ENCODE results near the gene TRIM10.

The TRIM10 gene

GRCh38 chr6:30164714-30165113, 3.7 kb upstream of the TRIM10 start:
- Histone ChIP-seq H3K4me3 (no peak overlapping the region), H3K4me1 (no peaks in the 10 kb centered on the region), H3K36me3 (replicated peaks) (no peaks in the 10 kb centered on the region), H3K27me3 (ENCODE audit: low read depth) (peaks cover 6% of the 10 kb centered on the region; the same call in 1 of the 2 replicates), H3K9me3 (no peaks in the 10 kb centered on the region)
- in situ Hi-C loops (cut with MboI; ENCODE audit: low sequenced_read_pairs): loop anchor here (10.0 kb wide), 1 partner anchor 320 kb away; no protein-coding TSS in a partner anchor
- no peak for DNase-seq (ENCODE audit: low spot score in 2 of 2)

- Histone ChIP-seq H3K27me3 (ENCODE audit: low read depth) (peaks cover 8% of the 10 kb centered on the region), H3K9me3 (no peaks in the 10 kb centered on the region), H3K4me3 (no peak overlapping the region), H3K36me3 (replicated peaks) (no peaks in the 10 kb centered on the region), H3K4me1 (no peaks in the 10 kb centered on the region)
- no peak for DNase-seq (ENCODE audit: low spot score in 2 of 2)
- in situ Hi-C loops (cut with MboI; ENCODE audit: low sequenced_read_pairs): loop anchor here (10.0 kb wide), 1 partner anchor 319 kb away; no protein-coding TSS in a partner anchor
Measured at GRCh38 chr6:30163918-30164654, 3.1 kb upstream of the TRIM10 start.

GRCh38 chr6:30163090-30163917, 2.3 kb upstream of the TRIM10 start, which contains the start of gene TRIM15:
TRIM15 (plus strand) TSS chr6:30163546; CDS start chr6:30163685, 139 bp downstream.
- Histone ChIP-seq H3K4me3 (no peak within 1 kb of the TSS), H3K27me3 (ENCODE audit: low read depth) (peaks cover 15% of the 10 kb centered on the region), H3K36me3 (replicated peaks) (no peaks in the 10 kb centered on the region), H3K4me1 (no peaks in the 10 kb centered on the region), H3K9me3 (no peaks in the 10 kb centered on the region)
- DNase-seq (ENCODE audit: low spot score in 2 of 2): no peak
- in situ Hi-C loops (cut with MboI; ENCODE audit: low sequenced_read_pairs): loop anchor here (10.0 kb wide), 1 partner anchor 319 kb away; no protein-coding TSS in a partner anchor

- Histone ChIP-seq H3K36me3 (replicated peaks) (no peaks in the 10 kb centered on the region), H3K4me3 (no peak overlapping the region), H3K9me3 (no peaks in the 10 kb centered on the region), H3K27me3 (ENCODE audit: low read depth) (peaks cover 16% of the 10 kb centered on the region), H3K4me1 (no peaks in the 10 kb centered on the region)
- no peak for DNase-seq (ENCODE audit: low spot score in 2 of 2)
- in situ Hi-C loops (cut with MboI; ENCODE audit: low sequenced_read_pairs): loop anchor here (10.0 kb wide), 1 partner anchor 318 kb away; no protein-coding TSS in a partner anchor
Measured at GRCh38 chr6:30162265-30163089, 1.5 kb upstream of the TRIM10 start.

- in situ Hi-C loops (cut with MboI; ENCODE audit: low sequenced_read_pairs): loop anchor here (10.0 kb wide), 1 partner anchor 315 kb away; no protein-coding TSS in a partner anchor
Measured at GRCh38 chr6:30160008-30160784, 815 bp downstream of the TRIM10 start.

GRCh38 chr6:30158475-30159040, 2.5 kb downstream of the TRIM10 start:
- peaks cover 13% of the 10 kb centered on the region for H3K27me3 ChIP-seq (ENCODE audit: low read depth)
- H3K36me3 ChIP-seq (replicated peaks): no peaks in the 10 kb centered on the region
- H3K9me3 ChIP-seq: no peaks in the 10 kb centered on the region
- H3K4me3 ChIP-seq: no peak overlapping the region
- in situ Hi-C loops (cut with MboI; ENCODE audit: low sequenced_read_pairs): no loop called here
- H3K4me1 ChIP-seq: no peaks in the 10 kb centered on the region
- no peak for DNase-seq (ENCODE audit: low spot score in 2 of 2)

More at GRCh38 chr6:30160008-30160784, 815 bp downstream of the TRIM10 start:
- no peak overlapping the region for H3K4me3 ChIP-seq
- DNase-seq (ENCODE audit: low spot score in 2 of 2): no peak
- H3K9me3 ChIP-seq: no peaks in the 10 kb centered on the region
- H3K27me3 ChIP-seq (ENCODE audit: low read depth): peaks cover 10% of the 10 kb centered on the region
- no peaks in the 10 kb centered on the region for H3K36me3 ChIP-seq (replicated peaks)
- H3K4me1 ChIP-seq: no peaks in the 10 kb centered on the region

- in situ Hi-C loops (cut with MboI; ENCODE audit: low sequenced_read_pairs): no loop called here
- no peak for DNase-seq (ENCODE audit: low spot score in 2 of 2)
- Histone ChIP-seq H3K4me1 (no peaks in the 10 kb centered on the region), H3K4me3 (no peak overlapping the region), H3K36me3 (replicated peaks) (no peaks in the 10 kb centered on the region), H3K27me3 (ENCODE audit: low read depth) (peaks cover 13% of the 10 kb centered on the region), H3K9me3 (no peaks in the 10 kb centered on the region)
Measured at GRCh38 chr6:30157999-30158398, 3.0 kb downstream of the TRIM10 start.

GRCh38 chr6:30157581-30157980, 3.4 kb downstream of the TRIM10 start:
- Histone ChIP-seq H3K27me3 (ENCODE audit: low read depth) (peaks cover 13% of the 10 kb centered on the region), H3K36me3 (replicated peaks) (no peaks in the 10 kb centered on the region), H3K4me3 (no peak overlapping the region), H3K4me1 (no peaks in the 10 kb centered on the region), H3K9me3 (no peaks in the 10 kb centered on the region)
- in situ Hi-C loops (cut with MboI; ENCODE audit: low sequenced_read_pairs): no loop called here
- DNase-seq (ENCODE audit: low spot score in 2 of 2): no peak

- in situ Hi-C loops (cut with MboI; ENCODE audit: low sequenced_read_pairs): no loop called here
- H3K4me3 ChIP-seq: no peak overlapping the region
- H3K9me3 ChIP-seq: no peaks in the 10 kb centered on the region
- peaks cover 13% of the 10 kb centered on the region for H3K27me3 ChIP-seq (ENCODE audit: low read depth)
- H3K36me3 ChIP-seq (replicated peaks): no peaks in the 10 kb centered on the region
- no peaks in the 10 kb centered on the region for H3K4me1 ChIP-seq
- DNase-seq (ENCODE audit: low spot score in 2 of 2): no peak
Measured at GRCh38 chr6:30156774-30157173, 4.2 kb downstream of the TRIM10 start.

GRCh38 chr6:30156262-30156599, 4.8 kb downstream of the TRIM10 start:
- Histone ChIP-seq H3K9me3 (no peaks in the 10 kb centered on the region), H3K4me3 (no peak overlapping the region), H3K36me3 (replicated peaks) (no peaks in the 10 kb centered on the region), H3K4me1 (no peaks in the 10 kb centered on the region), H3K27me3 (ENCODE audit: low read depth) (peaks cover 13% of the 10 kb centered on the region)
- in situ Hi-C loops (cut with MboI; ENCODE audit: low sequenced_read_pairs): no loop called here
- no peak for DNase-seq (ENCODE audit: low spot score in 2 of 2)

GRCh38 chr6:30155520-30156261, 5.3 kb downstream of the TRIM10 start:
- in situ Hi-C loops (cut with MboI; ENCODE audit: low sequenced_read_pairs): no loop called here
- no peaks in the 10 kb centered on the region for H3K36me3 ChIP-seq (replicated peaks)
- H3K9me3 ChIP-seq: no peaks in the 10 kb centered on the region
- no peak overlapping the region for H3K4me3 ChIP-seq
- DNase-seq (ENCODE audit: low spot score in 2 of 2): no peak
- no peaks in the 10 kb centered on the region for H3K4me1 ChIP-seq
- H3K27me3 ChIP-seq (ENCODE audit: low read depth): peaks cover 13% of the 10 kb centered on the region
